Right ventricle myocardium superior (tissue), 1 donor: ENCODE results near the gene CAPZA3. TPM values are rescaled to one million over a fixed set of nuclear protein-coding genes. Genes with fewer than 3 reads are reported as not detected.
A peak's percentile ranks its signal among the peaks of the same experiment; 100 is the strongest.
"Not testable (repeated sequence)": the region's sequence is repeated elsewhere in the genome, so short reads cannot be mapped to it uniquely, and the experiment has no call there.

Experiments
- ATAC-seq: fragments of 200-7000 bp; cut with Tn5 transposase; one replicate; pipeline ENCODE4 v1.9.1; 2020; ENCODE audit warnings: mild to moderate bottlenecking; ENCODE audit not compliant: poor library complexity
- DNase-seq: peaks from one replicate; pipeline ENCODE4 v3.0.0-alpha.2; 2020
- intact Hi-C: fragments of 100-400 bp; cut with DNase I; formaldehyde crosslinking; loops from one replicate; pipeline ENCODE4 v1.11.2; 2022
- total RNA-seq: library from RNA; stranded (reverse); fragmentation: NEBNext Ultra II Directional; extraction: Animal tissue kit (Norgen Biotek cat#: 25700); gene quantifications from one replicate; pipeline ENCODE4 v1.2.1, GENCODE V29; 2021
- donor health status: DM: no; HTN: yes; CAD: no; lungs with severe emphysema.

Gene CAPZA3
- total RNA-seq, 1 donor from 2014 or later, result not detected

- ATAC-seq (peak; percentile 37), DNase-seq (peak; percentile 54)
- intact Hi-C loops, result no loop called here
Observed at GRCh38 chr12:18752280-18752920, 14.5 kb downstream of the CAPZA3 start.

- DNase-seq (no peak), ATAC-seq (no peak)
- intact Hi-C loops, result no loop called here
Observed at GRCh38 chr12:18752947-18753346, 15.0 kb downstream of the CAPZA3 start.

GRCh38 chr12:18753481-18754123 lies 15.7 kb downstream of the CAPZA3 start:
- peak; percentile 82 for ATAC-seq
- intact Hi-C loops, result no loop called here
- DNase-seq, result peak; percentile 50

- DNase-seq (no peak), ATAC-seq (peak; percentile 73)
- intact Hi-C loops, result no loop called here
Observed at GRCh38 chr12:18754124-18754707, 16.3 kb downstream of the CAPZA3 start.

- intact Hi-C loops, result no loop called here
- ATAC-seq (no peak), DNase-seq (no peak)
Observed at GRCh38 chr12:18755341-18755740, 17.4 kb downstream of the CAPZA3 start.

GRCh38 chr12:18766479-18766878 lies 28.6 kb downstream of the CAPZA3 start:
- DNase-seq, intact Hi-C loops, ATAC-seq: not testable (repeated sequence)

GRCh38 chr12:18782827-18783226 lies 44.9 kb downstream of the CAPZA3 start:
- no peak for ATAC-seq
- no peak for DNase-seq
- intact Hi-C loops, result no loop called here

GRCh38 chr12:18785465-18785864 lies 47.5 kb downstream of the CAPZA3 start:
- intact Hi-C loops, DNase-seq, ATAC-seq: not testable (repeated sequence)

Other genes starting within 250 kb of the CAPZA3 start
- not detected for gene PLCZ1, start 107 bp upstream of the CAPZA3 start, total RNA-seq